ENCODE data around the gene KNOP1.

Gene KNOP1

DNA sequence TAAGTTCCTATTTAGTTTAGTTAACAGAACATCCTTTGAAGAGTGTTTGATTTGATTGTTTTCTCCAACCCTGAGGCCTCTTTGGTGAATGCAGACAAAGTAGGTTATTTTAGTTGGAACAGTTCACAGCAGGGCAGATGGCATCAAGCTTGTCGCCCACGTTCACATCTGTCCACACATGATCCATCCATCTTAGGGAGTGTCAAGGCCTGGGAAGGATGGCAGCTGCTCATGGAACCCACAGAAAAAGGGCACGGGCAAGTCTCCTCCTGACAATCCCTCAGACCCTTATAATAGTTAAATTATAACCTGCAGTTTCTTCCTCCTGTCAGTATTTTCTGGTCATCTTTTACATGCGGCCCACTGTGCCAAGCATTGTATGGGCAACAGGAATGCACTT, 60.2 kb downstream of the KNOP1 start:
- TF ChIP-seq, protein P1, sequence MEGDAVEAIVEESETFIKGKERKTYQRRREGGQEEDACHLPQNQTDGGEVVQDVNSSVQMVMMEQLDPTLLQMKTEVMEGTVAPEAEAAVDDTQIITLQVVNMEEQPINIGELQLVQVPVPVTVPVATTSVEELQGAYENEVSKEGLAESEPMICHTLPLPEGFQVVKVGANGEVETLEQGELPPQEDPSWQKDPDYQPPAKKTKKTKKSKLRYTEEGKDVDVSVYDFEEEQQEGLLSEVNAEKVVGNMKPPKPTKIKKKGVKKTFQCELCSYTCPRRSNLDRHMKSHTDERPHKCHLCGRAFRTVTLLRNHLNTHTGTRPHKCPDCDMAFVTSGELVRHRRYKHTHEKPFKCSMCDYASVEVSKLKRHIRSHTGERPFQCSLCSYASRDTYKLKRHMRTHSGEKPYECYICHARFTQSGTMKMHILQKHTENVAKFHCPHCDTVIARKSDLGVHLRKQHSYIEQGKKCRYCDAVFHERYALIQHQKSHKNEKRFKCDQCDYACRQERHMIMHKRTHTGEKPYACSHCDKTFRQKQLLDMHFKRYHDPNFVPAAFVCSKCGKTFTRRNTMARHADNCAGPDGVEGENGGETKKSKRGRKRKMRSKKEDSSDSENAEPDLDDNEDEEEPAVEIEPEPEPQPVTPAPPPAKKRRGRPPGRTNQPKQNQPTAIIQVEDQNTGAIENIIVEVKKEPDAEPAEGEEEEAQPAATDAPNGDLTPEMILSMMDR (conservative IDR thresholded peaks at IDR 0.05; ENCODE audit: low read depth, low read length) = no peak
- no peak overlapping the region for H3K4me3 ChIP-seq (ENCODE audit: low read length)
- no peak for DNase-seq (ENCODE audit: low read depth)

DNA sequence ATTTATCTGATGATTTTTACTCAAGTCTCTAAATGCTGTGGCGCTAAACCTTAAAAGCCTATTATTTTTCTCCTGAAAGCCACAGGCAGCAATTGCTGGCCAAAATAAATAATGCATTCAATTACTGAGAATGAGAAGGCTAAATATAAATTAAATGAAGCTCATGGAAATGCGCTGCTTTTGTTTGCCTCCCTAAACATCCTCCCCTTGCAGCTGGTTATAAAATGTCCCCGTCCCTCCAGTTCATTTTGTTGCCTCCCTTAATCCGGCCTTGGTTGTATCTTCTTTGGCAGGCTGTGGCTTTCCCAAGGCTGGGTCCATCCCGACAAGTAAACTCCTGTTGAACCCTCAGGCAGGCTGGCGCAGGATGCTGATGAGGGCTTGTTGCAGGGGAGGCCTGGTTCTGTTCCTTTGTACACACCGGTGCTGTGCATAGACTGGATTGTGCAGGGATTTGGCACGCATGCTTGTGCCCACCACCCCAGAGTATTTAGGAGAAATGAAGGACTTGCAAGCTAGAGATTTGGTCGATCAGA, 62.7 kb downstream of the KNOP1 start:
- no peak overlapping the region for H3K4me3 ChIP-seq (ENCODE audit: low read length)
- TF ChIP-seq, protein P1 (conservative IDR thresholded peaks at IDR 0.05; ENCODE audit: low read depth, low read length) = no peak
- no peak for DNase-seq (ENCODE audit: low read depth)

DNA sequence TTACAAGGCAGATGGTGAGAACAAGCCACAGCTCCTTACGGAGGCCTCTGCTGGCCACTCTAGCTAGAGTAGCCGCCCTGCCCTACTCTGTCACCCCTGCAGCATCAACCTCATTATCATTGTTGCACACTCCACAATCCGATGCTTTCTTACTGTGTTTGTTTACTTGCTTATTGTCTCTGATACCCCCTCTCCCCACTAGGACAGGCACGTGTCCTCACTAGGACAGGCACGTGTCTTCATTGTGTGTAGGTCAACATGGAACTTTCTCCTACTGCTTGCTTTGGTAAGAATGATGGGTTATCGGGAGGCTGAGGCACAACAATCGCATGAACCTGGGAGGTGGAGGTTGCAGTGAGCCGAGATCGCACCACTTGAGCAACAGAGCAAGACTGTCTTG, 63.9 kb downstream of the KNOP1 start:
- TF ChIP-seq, protein P1 (conservative IDR thresholded peaks at IDR 0.05; ENCODE audit: low read depth, low read length) = no peak
- DNase-seq (ENCODE audit: low read depth) = no peak
- no peak overlapping the region for H3K4me3 ChIP-seq (ENCODE audit: low read length)

Measured in retinal pigment epithelial cell (primary cell).